Activated CD4-positive, alpha-beta T cell treated with anti-CD3 and anti-CD28 coated beads, Interleukin-2, Interleukin-6, amounts not matched to agents 100 ng/mL and 50 ng/mL, durations not matched to agents 16 hours and 8 hours (primary cell): ENCODE results near the gene CTDSPL.
"Not testable (repeated sequence)": the region's sequence is repeated elsewhere in the genome, so short reads cannot be mapped to it uniquely, and the experiment has no call there.

Experiments used
- DNase-seq: peaks from one replicate; pipeline ENCODE4 v3.0.0-alpha.2; 2020

Gene CTDSPL, protein sequence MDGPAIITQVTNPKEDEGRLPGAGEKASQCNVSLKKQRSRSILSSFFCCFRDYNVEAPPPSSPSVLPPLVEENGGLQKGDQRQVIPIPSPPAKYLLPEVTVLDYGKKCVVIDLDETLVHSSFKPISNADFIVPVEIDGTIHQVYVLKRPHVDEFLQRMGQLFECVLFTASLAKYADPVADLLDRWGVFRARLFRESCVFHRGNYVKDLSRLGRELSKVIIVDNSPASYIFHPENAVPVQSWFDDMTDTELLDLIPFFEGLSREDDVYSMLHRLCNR

DNA sequence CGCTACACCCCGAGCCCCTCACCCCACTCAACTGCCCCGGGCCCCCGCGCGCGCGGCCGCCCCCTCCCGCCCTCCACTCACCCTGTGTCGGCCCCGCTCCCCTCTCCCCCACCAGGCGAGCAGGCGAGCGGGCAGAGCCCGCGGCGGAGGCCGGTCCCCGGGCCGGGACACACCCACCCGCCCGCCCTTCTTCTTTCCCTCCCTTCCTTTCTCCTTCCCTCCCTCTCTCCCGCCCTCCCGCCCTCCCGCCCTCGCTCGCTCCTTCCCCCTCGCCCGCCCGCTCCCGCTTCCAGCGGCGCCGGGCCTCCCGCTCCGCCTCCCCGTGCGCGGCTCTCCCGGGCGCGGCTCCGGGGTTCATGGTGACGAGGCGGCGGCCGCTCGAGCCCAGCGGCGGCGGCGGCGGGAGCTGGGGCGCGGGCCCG, at the start of gene CTDSPL:
Gene CTDSPL, plus strand, starts transcription at position 261 of the 422 bp plus-strand sequence. CDS start 320 bp downstream, outside the sequence.
- no peak for DNase-seq

DNA sequence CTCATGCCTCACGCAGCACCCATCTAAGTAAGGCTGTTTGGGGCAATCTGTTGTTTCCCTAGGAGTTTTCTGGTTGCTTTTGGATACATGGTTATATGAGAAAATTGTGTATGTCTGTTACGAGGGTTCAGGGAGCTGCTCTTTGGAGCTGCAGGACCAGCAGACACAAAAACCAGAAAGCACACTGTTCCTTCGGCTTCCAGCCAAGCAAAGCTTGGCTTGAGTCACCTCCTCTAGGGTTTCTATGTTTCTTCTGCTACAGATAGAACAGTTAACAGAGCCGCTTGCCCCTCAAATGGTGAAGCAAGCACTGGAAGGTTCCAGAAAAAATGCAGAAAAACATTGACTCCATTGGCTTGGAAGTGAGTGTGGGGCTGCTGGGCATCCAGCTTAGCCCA, 49.2 kb upstream of the CTDSPL start:
- DNase-seq, result no peak

DNA sequence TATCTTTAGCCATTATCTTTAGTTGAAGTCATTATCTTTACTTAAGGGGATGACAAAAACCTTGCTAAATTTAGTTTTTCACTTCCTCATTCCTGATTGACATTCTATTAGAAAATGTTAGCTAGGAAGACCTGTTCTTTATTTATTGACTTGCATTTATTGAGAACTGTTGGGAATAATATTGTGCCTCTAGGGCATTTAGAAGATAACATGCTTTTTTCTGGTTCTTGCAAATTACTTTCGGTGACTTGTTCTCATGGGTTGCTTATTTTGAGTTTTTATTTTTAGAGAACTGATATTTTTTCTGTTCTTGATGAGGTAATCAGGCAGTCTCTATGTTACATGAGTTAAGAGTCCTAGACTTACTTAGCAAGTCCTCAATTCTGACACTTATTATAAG, 48.3 kb upstream of the CTDSPL start:
- DNase-seq, result no peak

DNA sequence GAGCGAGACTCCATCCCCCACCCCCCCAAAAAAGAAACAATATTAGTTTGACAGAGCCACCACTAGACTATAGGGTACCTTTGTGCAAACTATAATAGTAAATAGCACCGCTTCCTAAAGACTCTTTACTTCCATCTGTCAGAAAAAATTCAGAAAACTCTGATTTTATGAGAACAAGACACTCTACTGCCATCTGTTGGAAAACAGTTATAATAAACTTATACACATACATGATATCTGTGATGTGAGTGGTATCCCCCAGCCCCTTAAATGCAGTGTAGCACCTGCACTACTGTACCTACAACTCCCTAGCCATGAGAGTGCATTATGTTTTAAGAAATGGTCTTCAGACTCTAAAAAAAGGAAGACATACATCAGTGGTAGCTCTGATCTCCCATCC, 47.1 kb upstream of the CTDSPL start:
- DNase-seq, result peak; percentile 7

DNA sequence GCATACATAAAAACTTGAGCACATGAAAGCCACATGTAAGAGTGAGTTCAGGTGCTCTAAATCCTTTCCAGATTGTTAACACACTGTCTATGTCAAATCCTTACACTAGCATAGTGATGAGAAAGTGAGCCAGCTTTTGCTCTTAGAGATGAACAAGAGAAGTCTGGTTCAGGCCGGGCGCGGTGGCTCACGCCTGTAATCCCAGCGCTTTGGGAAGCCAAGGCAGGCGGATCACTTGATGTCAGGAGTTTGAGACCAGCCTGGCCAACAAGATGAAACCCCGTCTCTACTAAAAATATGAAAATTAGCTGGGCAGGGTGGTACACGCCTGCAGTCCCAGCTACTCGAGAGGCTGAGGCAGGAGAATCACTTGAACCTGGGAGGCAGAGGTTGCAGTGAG, 46.5 kb upstream of the CTDSPL start:
- not testable (repeated sequence) for DNase-seq

DNA sequence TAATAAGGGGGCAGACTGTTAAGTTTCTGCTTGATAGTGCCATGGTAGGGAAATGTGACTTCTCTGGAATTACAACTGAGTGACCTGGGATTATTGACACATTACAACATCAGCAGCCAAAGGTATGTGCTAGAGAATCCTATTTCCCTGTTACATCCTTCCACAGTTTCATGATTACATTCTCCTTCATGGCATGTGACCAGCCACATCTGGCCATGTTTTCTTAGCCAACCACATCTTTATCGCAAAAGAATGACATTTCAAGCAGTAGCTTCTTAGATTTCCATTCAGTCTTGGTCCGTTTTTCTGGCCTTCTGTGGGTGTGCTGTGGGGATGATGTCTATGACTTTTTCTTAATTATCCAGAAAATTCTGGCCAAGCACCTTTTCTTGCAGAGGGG, 45.4 kb upstream of the CTDSPL start:
- no peak for DNase-seq

DNA sequence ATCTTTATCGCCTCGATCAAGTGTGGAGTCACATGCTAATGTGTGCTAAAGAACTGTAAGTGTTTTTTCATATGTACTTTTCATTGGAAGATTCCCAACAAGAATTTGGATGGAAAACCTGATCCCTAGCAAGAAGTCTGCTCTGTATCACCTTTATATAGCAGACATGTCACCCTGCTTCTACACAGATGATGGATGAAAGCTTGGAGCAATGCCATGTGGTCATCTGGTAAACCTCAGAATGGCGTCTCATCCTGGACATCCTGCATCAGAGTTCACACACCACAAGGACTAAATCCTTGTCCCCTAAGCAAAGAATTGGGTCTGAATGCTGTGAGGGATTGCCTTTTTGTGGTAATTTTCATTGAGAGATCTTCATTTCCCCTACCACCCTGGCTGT, 42.1 kb upstream of the CTDSPL start:
- no peak for DNase-seq

DNA sequence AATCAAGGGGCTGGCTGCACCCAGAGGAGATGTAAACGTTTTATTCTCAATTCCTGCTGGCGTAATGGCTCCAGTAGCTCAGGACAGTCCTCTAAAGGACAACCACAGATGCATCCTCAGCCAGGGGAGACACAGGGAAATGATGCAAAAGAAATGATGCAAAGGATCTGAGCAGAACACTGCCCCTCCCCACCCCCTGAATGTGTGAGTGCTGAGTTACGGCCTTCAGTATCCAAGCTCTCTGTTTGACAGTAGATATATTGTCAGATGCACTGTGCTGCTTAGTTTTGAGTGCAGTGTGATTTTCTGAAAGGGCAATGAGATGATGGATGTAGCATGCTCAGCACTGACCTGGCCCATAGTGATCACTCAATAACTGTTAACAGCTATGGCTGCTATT, 41.4 kb upstream of the CTDSPL start:
- no peak for DNase-seq

DNA sequence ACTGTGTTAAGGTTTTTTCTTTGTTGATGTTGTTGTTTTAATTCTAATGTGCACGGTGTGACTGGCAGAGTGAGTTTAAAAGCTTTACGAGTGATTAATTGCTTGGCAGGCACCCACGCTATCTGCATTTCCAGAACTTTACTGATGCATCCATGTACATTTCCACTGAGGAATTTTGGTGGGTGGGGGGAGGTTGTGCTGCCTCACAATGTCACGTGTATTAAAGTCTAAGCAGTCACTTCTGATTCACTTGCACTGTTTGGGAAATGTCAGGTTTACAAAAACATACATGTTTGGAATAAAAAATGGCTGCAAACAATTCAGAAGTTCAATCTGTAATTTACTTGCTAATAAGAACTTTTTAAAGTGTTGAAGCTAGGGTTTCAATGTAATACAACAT, 38.5 kb upstream of the CTDSPL start:
- DNase-seq, result no peak

DNA sequence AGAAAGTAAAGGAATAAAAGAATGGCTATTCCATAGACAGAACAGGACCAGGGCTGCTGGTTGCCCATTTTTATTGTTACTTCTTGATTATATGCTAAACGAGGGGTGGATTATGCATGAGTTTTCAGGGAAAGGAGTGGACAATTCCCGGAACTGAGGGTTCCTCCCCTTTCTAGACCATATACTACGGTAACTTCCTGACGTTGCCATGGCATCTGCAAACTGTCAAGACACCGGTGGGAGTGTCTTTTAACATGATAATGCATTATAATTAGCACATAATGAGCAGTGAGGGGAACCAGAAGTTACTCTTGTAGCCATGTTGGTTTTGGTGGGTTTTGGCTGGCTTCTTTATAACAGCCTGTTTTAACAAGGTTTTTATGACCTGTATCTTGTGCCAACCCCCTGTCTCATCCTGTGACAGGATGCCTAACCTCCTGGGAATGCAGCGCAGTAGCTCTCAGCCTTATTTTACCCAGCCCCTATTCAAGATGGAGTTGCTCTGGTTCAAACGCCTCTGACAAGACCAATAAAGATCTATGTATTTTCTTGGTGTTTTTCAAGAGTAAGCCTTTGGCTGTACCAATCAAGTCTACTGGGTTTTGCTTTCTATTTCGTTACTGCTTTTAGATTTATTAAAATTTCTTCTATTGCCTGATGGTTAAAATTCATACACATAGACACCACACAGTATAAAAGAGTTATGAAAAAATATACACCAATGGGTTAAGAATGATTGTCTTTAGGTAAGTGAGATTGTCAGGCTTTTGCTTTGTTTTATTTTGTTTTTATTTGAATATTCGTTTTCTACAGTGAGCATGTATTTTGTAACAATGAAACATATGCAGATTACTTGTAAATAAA, 37.4 kb upstream of the CTDSPL start:
- no peak for DNase-seq

DNA sequence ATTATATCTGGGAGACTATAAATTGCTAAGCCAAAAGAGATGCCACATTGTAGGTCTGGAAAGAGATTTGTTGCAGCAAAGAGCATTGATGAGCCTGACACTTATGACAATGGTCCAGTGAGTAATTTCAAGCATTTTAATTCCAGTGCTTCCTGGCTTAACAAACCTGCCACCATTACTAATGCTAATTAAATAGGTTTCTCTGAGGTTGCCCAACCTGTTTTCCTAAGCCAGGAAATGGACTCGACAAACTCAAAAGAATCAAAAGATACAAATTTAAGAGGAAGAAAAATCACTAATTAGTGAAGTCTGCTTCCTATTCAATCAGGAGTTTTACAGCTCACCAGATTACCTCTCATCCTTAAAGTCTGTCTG, 36.7 kb upstream of the CTDSPL start:
- no peak for DNase-seq

DNA sequence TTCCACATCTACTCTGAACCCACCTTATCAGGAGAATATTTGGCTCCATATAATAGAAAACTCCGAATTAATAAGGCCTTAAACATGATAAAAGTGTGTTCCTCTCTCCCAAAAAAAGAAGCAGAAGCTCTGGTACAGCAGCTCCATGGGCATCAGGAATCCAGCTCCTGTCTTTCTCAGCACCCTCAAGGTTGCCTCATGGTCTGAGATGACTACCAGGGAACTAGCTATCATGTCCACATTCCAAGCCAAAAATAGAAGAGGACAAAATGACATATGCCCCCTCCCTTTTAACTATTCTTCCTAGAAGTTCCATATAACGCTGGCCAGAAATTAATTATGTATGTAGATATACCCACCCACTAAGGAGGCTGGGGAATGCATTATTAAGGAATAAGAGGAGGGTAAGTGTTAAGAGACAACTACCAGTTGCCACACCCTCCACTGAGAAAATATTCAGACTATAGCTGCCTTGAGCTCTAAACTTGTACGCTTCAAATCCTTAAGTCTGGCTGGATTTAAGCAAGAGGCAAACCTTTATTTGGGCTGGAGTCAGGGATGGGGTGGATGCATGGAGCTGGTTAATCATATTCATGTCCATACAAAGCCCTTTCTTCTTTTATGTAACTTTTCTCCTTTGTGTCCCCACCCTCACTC, 35.8 kb upstream of the CTDSPL start:
- no peak for DNase-seq

DNA sequence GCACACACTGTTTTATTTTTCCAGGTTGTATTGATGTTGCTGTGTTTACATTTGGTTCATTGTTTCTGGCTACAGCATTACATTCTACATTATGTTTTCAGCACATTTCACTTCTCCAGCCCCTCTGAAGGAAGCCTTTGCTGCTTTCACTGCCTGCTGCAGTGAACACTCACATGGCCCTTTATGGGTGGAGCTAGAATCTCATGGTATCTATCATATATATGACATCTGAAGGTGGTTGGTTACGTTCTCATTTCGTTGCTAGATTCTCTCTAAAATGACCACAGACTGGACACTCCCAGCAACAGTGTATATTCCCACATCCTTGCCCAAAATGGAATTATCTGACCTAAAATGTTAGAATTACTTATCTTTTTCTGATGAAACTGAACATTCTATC, 35.2 kb upstream of the CTDSPL start:
- DNase-seq, result no peak

DNA sequence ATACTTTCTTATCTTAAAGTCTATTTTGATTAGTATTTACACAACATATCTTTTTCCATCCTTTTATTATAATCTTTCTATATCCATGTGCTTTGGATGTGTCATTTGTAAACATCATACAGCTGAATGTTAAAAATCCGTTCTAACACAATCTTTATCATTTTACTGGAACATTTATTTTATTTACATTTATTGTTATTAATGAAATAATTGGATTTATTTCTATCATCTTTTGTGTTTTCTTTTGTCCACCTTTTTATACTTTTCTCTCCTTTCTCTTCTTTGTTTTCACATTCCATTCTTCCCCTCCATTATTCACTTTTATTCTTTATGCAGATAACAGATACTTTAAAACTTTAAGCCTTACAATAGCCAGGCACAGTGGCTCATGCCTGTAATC, 34.7 kb upstream of the CTDSPL start:
- DNase-seq, result no peak

DNA sequence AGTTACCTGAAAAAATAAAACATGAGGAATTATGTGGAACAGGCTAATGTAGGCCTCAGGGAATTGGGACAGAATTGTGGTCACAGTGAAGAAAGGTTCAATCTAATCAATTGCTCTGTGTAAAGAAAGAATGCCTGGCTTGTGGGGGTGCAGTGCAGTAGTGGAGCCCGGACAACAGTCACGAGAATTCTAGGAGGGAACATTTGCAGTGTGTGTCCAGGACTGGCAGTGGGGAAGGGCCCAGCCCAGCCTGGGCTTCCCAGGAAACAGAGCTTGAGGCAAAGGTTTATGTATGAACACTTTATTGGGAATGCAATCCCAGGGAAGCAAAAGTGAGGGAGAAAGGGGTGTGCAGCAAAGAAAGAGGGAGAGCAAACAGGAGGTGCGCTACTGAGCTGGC, 29.2 kb upstream of the CTDSPL start:
- no peak for DNase-seq

DNA sequence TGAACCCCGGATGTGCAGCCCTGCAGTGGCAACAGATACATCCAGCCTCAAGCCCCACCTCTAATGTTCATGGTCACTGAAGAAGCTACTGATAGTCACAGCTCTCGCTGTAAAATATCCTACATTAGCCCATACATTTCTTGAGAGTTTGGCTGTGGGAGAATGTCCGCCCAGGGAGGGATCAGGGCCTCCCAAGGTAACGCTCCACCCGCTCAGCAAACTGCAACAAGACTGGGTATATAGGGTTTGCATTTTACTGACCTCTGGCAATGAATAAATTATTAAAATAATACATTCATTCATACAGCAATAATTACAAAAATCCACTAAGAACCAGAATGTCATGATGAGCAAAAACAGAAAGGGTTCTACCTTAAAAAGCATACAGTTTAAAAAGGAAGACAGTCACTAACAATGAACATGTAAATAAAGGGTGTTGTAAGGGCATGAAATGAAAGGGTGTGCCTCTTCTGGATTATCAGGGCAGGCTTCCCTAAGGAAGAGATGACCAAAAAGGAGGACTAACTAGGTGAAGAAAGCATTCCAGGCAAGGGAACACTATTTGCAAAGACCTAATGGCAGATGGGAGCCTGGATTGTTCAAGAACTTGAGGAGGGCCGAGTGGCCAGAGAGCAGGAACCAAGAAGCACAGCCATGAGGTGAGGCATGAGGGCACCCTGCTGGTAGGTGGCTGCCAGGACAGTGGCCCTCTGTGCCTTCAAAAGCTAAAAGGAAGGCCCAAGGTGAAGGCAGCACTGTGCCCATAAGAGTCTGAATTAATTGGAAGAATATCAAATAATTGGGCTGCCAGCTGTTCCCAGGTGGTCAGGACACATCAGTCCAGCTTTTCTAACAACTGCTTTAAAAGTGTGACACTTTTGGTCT, 28.1 kb upstream of the CTDSPL start:
- DNase-seq, result no peak

DNA sequence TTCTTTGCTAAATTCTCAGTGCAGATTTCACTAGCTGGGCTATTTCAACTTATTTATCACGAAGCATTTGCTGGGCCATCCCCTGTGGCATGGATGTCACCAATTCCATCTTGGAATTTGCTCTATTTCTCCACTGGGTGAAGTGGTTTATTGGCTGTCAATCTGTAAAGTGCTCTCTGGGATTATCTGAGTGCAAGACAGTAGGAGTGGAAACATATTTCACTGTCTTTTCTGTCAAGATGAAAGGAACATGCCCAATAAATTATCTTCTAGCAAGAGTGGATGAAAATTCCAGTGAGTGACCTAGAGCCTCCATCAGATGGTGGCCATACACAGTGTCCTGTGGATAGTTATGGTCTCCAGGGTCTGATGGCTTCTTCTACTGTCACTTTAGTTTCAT, 25.1 kb upstream of the CTDSPL start:
- DNase-seq, result no peak

DNA sequence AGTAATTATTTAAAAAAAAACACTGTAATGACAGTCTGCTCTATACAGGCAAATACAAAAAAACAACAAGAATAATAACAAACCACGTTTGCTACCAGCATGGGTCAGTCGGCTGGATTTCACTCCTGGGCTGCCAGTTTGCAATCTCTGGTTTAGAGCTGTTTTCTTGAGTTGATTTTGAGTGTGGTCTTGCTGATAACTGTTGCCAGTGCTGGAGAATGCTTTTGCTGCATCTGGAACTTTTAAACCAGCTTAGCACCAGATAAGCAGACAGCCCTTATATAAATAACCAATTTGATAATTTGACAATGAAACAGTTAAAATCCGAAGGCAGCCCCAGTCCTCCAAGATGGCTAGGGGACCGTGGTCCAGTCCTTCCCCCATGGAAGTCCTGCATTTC, 14.0 kb upstream of the CTDSPL start:
- DNase-seq, result no peak

DNA sequence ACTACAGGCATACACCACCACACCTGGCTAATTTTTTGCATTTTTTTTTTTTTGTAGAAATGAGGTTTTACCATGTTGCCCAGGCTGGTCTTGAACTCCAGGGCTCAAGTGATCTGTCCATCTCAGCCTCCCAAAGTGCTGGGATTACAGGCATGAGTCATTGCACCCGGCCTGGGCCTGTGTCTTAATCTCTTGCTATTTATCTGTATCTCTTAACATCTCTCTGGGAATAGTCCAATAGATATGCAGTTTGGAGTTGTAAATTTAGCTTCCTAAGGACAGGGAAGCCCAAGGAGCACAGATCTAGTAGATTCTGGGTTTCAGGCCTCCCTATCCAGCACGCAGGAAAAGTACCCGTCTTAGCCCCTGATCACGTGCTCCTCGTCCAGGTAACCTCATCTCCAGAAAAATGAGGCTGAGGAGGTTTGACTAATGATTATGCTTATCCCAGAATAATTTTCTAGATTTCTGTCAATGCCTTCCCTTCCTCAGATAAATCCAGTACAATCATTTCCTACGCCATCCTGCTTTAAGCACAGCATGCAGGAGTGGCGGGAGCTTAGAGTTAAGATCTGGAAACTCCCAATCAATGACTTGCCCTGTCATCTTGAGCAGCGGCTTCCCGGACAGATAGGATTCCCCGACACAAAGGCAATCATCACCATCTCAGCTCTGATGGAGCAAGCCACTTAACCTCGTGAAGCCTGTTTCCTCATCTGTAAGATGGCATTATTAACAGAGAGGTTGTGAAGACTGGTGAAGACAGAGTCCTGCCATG, 12.3 kb upstream of the CTDSPL start:
- no peak for DNase-seq

DNA sequence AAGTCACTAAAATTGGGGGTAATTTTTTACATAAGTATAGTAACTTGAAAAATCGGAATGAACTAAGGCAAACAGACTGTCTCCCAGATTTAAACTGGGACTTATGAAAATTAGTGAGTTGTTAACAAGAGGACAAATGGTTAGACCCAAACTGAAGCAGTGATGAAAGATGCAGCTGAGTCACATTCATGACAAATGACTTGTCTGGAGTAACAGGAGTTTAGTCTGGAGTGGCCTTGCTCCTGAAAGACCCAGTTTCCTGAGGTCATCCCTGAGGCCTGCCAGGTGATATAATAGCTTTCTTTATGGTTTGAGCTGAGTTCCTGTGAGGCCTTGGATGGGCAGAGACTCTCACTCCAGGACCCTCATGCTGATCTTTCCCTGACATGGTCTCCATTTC, 9.6 kb upstream of the CTDSPL start:
- DNase-seq, result no peak

DNA sequence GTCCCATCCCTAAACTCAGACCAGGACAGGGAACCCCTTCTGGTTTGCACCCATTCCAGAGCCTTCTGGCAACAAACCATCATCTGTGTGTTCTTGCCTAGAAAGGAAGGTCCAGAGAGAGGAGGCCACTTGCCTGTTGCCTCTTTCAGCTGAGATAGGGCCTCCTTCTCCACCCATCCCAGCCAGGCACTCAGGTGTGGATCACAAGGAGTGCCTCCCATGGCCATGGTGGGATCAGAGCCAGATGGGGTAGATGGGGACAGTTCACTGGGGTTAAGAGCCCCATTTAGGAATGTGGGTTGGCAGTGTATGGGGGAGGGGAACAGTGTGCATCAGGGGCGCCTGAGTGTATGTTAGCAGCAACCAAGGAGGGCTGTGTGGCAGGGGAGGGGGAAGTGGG, 8.9 kb upstream of the CTDSPL start:
- DNase-seq, result no peak
